Choroid plexus epithelial cell (primary cell): ENCODE measurements around the gene SERPING1.
A peak's percentile ranks its signal among the peaks of the same experiment; 100 is the strongest.

ENCODE experiments used
- DNase-seq: peaks from one replicate; pipeline ENCODE4 v3.0.0-alpha.2; 2010; ENCODE audit warnings: low read depth
- H3K4me3 ChIP-seq: 2 replicates; pipeline ENCODE4 v1.5.1; 2011; ENCODE audit warnings: low read depth, mild to moderate bottlenecking, control low read depth, low read length, moderate library complexity
- CTCF ChIP-seq: conservative IDR thresholded peaks from 2 replicates; pipeline ENCODE4 v1.5.1; 2011; ENCODE audit warnings: low read depth, mild to moderate bottlenecking, control low read depth, inconsistent platforms, low read length, moderate library complexity

The SERPING1 gene

GRCh38 chr11:57597461-57597915 lies at the start of gene SERPING1:
TSS of gene SERPING1 (plus strand) at chr11:57597685. CDS start at chr11:57598271, 586 bp downstream.
- peak within 1 kb of the TSS; percentile 67 for H3K4me3 ChIP-seq
- peak; percentile 23 for DNase-seq
- TF ChIP-seq CTCF = no peak

- H3K4me3 ChIP-seq = no peak overlapping the region
Observed at GRCh38 chr11:57547854-57548377, 49.6 kb upstream of the SERPING1 start.

GRCh38 chr11:57549983-57550382 lies 47.5 kb upstream of the SERPING1 start:
- no peak for TF ChIP-seq CTCF
- DNase-seq = no peak
- H3K4me3 ChIP-seq = no peak overlapping the region

More at GRCh38 chr11:57547854-57548377, 49.6 kb upstream of the SERPING1 start:
- no peak for DNase-seq
- no peak for TF ChIP-seq CTCF

GRCh38 chr11:57551941-57552340 lies 45.5 kb upstream of the SERPING1 start:
- TF ChIP-seq CTCF = no peak
- H3K4me3 ChIP-seq = no peak overlapping the region
- no peak for DNase-seq

- no peak for TF ChIP-seq CTCF
- DNase-seq = no peak
- H3K4me3 ChIP-seq = no peak overlapping the region
Observed at GRCh38 chr11:57552479-57552878, 45.0 kb upstream of the SERPING1 start.

- no peak for DNase-seq
- TF ChIP-seq CTCF = no peak
- no peak overlapping the region for H3K4me3 ChIP-seq
Observed at GRCh38 chr11:57555393-57555792, 42.1 kb upstream of the SERPING1 start.

- no peak for TF ChIP-seq CTCF
- DNase-seq = no peak
- no peak overlapping the region for H3K4me3 ChIP-seq
Observed at GRCh38 chr11:57556041-57556440, 41.4 kb upstream of the SERPING1 start.
